ENCODE measurements around the gene MYPOP.

GRCh38 chr19:45881909-45882528, 20.4 kb downstream of the MYPOP start:
- no peak for TF ChIP-seq CTCF (IDR thresholded peaks at IDR 0.05)
- TF ChIP-seq REST (IDR thresholded peaks at IDR 0.05; ENCODE audit: insufficient read depth in 1 of 2, low read depth in 2 of 2, low read length in 1 of 2), result no peak
- no peak for TF ChIP-seq POLR2AphosphoS5 (IDR thresholded peaks at IDR 0.05; ENCODE audit: low read depth, low read length)

Data from Panc1 (cell line).